GM10266 (cell line): ENCODE results near the gene CCRL2.
"Not testable (repeated sequence)": the region's sequence is repeated elsewhere in the genome, so short reads cannot be mapped to it uniquely, and the experiment has no call there.

ENCODE experiments used
- DNase-seq: peaks from one replicate; pipeline ENCODE4 v3.0.0; 2012; ENCODE audit errors: extremely low spot score
- CTCF ChIP-seq: IDR thresholded peaks from 2 replicates; pipeline ENCODE4 v1.5.1; 2012; ENCODE audit warnings: mild to moderate bottlenecking, low read depth; ENCODE audit not compliant: control insufficient read depth, insufficient read depth; ENCODE audit errors: missing control alignments

The CCRL2 gene

DNA sequence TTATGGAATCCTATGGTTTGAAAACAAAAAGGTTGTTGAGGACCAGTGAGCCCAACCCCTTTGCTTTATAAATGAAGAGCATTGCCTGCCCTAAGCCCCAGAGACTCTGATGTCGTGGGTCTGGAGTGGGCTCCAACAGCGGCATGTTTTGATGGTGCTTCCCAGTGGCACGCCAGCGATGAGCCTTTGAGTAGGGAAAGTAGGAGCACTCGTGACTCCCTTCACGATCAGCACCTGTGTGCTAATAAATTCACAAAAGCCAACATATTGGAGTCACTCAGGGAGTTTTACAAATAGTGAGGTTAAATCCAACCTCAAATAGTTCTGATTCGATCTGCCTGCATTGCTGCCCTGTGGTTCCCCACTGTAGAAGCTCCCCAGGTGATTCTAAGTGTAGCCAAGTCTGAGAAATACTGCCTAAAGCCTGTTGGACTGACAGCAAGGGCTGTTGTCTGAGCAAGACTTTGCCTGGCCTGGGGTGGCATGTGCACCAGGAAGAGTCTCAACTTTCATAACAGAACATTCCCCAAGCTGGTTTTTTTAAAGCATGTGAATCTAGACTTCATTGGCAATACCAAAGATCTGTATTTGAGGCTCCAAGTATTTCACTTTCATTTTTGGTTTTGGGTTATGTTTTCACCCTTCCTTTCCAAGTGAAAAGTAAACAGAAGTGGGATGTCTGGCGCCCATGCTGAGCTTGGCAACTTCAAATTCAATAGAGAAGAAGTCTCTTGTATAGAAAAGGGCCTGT lies 26.4 kb upstream of the CCRL2 start:
- TF ChIP-seq CTCF, result no peak
- no peak for DNase-seq

GRCh38 chr3:46381625-46382024 lies 25.4 kb upstream of the CCRL2 start:
- TF ChIP-seq CTCF, result no peak
- DNase-seq, result no peak

- DNase-seq, result no peak
- no peak for TF ChIP-seq CTCF
These were observed 23.7 kb upstream of the CCRL2 start for GRCh38 chr3:46383211-46383950.

GRCh38 chr3:46383951-46384330 lies 23.1 kb upstream of the CCRL2 start:
- no peak for TF ChIP-seq CTCF
- no peak for DNase-seq

DNA sequence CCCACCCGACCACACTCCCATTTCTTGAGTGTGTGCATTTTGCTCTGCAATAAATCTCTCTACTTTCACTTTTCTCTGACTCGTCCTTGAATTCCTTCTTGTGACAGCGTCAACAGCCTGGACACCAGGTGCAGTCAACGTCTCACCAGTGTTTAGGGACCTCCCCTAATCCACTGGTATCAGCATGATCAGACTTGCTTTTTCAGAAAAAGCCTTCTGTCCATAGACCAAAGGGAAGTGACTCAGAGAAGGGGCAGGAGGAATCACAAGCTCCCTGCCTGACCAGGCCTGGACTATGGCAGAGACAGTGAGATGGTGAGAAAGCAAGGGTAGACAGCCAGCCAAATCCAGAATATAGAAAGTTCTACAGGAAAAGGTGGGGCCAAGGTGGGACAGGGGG lies 20.9 kb upstream of the CCRL2 start:
- no peak for TF ChIP-seq CTCF
- no peak for DNase-seq

GRCh38 chr3:46388847-46389246 lies 18.2 kb upstream of the CCRL2 start:
- DNase-seq, result not testable (repeated sequence)

- DNase-seq, result no peak
- no peak for TF ChIP-seq CTCF
These were observed 17.8 kb upstream of the CCRL2 start for GRCh38 chr3:46389306-46389705.

- DNase-seq, result not testable (repeated sequence)
These were observed 15.5 kb upstream of the CCRL2 start for GRCh38 chr3:46391526-46391925.
